Mesendoderm (in vitro differentiated cells): ENCODE results near the gene PALD1.

ENCODE experiments used
- DNase-seq: peaks from one replicate; pipeline ENCODE4 v3.0.0; 2013
- H2AK5ac ChIP-seq: 2 replicates; pipeline ENCODE4 v1.6.1; 2013; ENCODE audit warnings: low read length, inconsistent platforms
- H2BK120ac ChIP-seq: 2 replicates; pipeline ENCODE4 v1.6.1; 2013; ENCODE audit warnings: low read depth, mild to moderate bottlenecking, low read length, moderate library complexity, mixed read lengths
- H2BK15ac ChIP-seq: replicated peaks from 2 replicates; pipeline ENCODE4 v1.6.1; 2013; ENCODE audit warnings: low read depth, mild to moderate bottlenecking, moderate library complexity
- H2BK5ac ChIP-seq: 2 replicates; pipeline ENCODE4 v1.6.1; 2013; ENCODE audit warnings: low read length, inconsistent platforms
- H3K18ac ChIP-seq: 2 replicates; pipeline ENCODE4 v1.6.1; 2013; ENCODE audit warnings: mild to moderate bottlenecking, low read length, mixed read lengths
- H3K23ac ChIP-seq: one replicate; pipeline ENCODE4 v1.6.1; 2013; ENCODE audit warnings: low read length
- H3K27ac ChIP-seq: 2 replicates; pipeline ENCODE4 v1.5.1; 2013; ENCODE audit warnings: low read depth, mild to moderate bottlenecking, inconsistent platforms, low read length, moderate library complexity
- H3K27me3 ChIP-seq: 2 replicates; pipeline ENCODE4 v1.6.1; 2013; ENCODE audit warnings: low read length, control low read depth, mild to moderate bottlenecking, inconsistent platforms; ENCODE audit not compliant: insufficient read depth, poor library complexity
- H3K36me3 ChIP-seq: 2 replicates; pipeline ENCODE4 v1.6.1; 2013; ENCODE audit warnings: low read length, inconsistent platforms; ENCODE audit not compliant: control insufficient read depth, insufficient read depth
- H3K4ac ChIP-seq: one replicate; pipeline ENCODE4 v1.6.1; 2013; ENCODE audit warnings: low read depth, mild to moderate bottlenecking, low read length, moderate library complexity
- H3K4me1 ChIP-seq: 2 replicates; pipeline ENCODE4 v1.6.1; 2013; ENCODE audit warnings: low read depth, low read length, inconsistent platforms; ENCODE audit not compliant: control insufficient read depth
- H3K4me2 ChIP-seq: 2 replicates; pipeline ENCODE4 v1.6.1; 2013; ENCODE audit warnings: low read length
- H3K4me3 ChIP-seq: 2 replicates; pipeline ENCODE4 v1.5.1; 2013; ENCODE audit warnings: mild to moderate bottlenecking, low read length
- H3K56ac ChIP-seq: one replicate; pipeline ENCODE4 v1.6.1; 2013; ENCODE audit warnings: low read length
- H3K79me1 ChIP-seq: 2 replicates; pipeline ENCODE4 v1.6.1; 2013; ENCODE audit warnings: low read length, inconsistent platforms
- H3K79me2 ChIP-seq: 2 replicates; pipeline ENCODE4 v1.6.1; 2013; ENCODE audit warnings: mild to moderate bottlenecking, low read length; ENCODE audit not compliant: control insufficient read depth, insufficient read depth
- H3K9ac ChIP-seq: 2 replicates; pipeline ENCODE4 v1.6.1; 2013; ENCODE audit warnings: low read length, inconsistent platforms
- H4K5ac ChIP-seq: one replicate; pipeline ENCODE4 v1.6.1; 2013; ENCODE audit warnings: low read length
- H4K8ac ChIP-seq: one replicate; pipeline ENCODE4 v1.6.1; 2013; ENCODE audit warnings: low read depth, mild to moderate bottlenecking, control low read depth, low read length, moderate library complexity
- WGBS: extraction: QIAGEN DNeasy Blood & Tissue Kit; methylation state at CpG from one replicate; pipeline ENCODE4 v1.1.7; 2013; ENCODE audit warnings: low lambda C conversion rate, missing lambda C conversion rate; ENCODE audit not compliant: insufficient coverage; ENCODE audit errors: extremely low coverage; 5-methylcytosine and 5-hydroxymethylcytosine counted together

PALD1 gene

GRCh38 chr10:70500812-70501301 is 22.3 kb downstream of the PALD1 start:
- Histone ChIP-seq H3K27ac (no peak overlapping the region), H2AK5ac (no peak overlapping the region), H3K27me3 (no peaks in the 10 kb centered on the region), H3K36me3 (no peaks in the 10 kb centered on the region), H2BK15ac (no peak overlapping the region), H4K5ac (no peak overlapping the region), H4K8ac (no peak overlapping the region), H3K4ac (no peak overlapping the region), H3K79me1 (peaks cover 19% of the 10 kb centered on the region), H3K23ac (no peak overlapping the region), H3K4me2 (no peak overlapping the region), H3K18ac (no peak overlapping the region), H3K56ac (peak overlapping the region; percentile 57), H2BK120ac (no peak overlapping the region), H3K79me2 (peaks cover 4% of the 10 kb centered on the region), H2BK5ac (no peak overlapping the region), H3K4me3 (no peak overlapping the region), H3K9ac (no peak overlapping the region), H3K4me1 (peaks cover 11% of the 10 kb centered on the region)
- DNase-seq: peak; percentile 84
- WGBS: no CpG with 5 or more reads among the region's 4 CpGs

- Histone ChIP-seq H3K27ac (no peak overlapping the region), H3K79me2 (no peaks in the 10 kb centered on the region), H3K4me1 (peaks cover 7% of the 10 kb centered on the region), H4K8ac (no peak overlapping the region), H2BK120ac (no peak overlapping the region), H3K4ac (no peak overlapping the region), H2BK5ac (no peak overlapping the region), H3K18ac (no peak overlapping the region), H3K36me3 (no peaks in the 10 kb centered on the region), H3K4me2 (no peak overlapping the region), H3K56ac (no peak overlapping the region), H3K4me3 (no peak overlapping the region), H3K27me3 (no peaks in the 10 kb centered on the region), H2AK5ac (no peak overlapping the region), H3K9ac (no peak overlapping the region), H3K23ac (no peak overlapping the region), H4K5ac (no peak overlapping the region), H3K79me1 (peaks cover 16% of the 10 kb centered on the region), H2BK15ac (no peak overlapping the region)
- DNase-seq: no peak
- WGBS: no CpG with 5 or more reads among the region's 3 CpGs
Observed at GRCh38 chr10:70502406-70502805, 23.8 kb downstream of the PALD1 start.

GRCh38 chr10:70503776-70504175 is 25.2 kb downstream of the PALD1 start:
- Histone ChIP-seq H2BK15ac (no peak overlapping the region), H2BK120ac (no peak overlapping the region), H2BK5ac (no peak overlapping the region), H3K79me1 (peaks cover 18% of the 10 kb centered on the region), H3K36me3 (no peaks in the 10 kb centered on the region), H3K23ac (no peak overlapping the region), H3K27me3 (no peaks in the 10 kb centered on the region), H4K5ac (no peak overlapping the region), H3K4ac (no peak overlapping the region), H3K9ac (no peak overlapping the region), H3K56ac (no peak overlapping the region), H3K79me2 (no peaks in the 10 kb centered on the region), H3K4me2 (no peak overlapping the region), H4K8ac (no peak overlapping the region), H2AK5ac (no peak overlapping the region), H3K18ac (no peak overlapping the region), H3K4me3 (no peak overlapping the region), H3K27ac (no peak overlapping the region), H3K4me1 (peaks cover 7% of the 10 kb centered on the region)
- WGBS: no CpG with 5 or more reads among the region's 7 CpGs
- no peak for DNase-seq

GRCh38 chr10:70504521-70505358 is 26.2 kb downstream of the PALD1 start:
- H3K27ac ChIP-seq: no peak overlapping the region
- H3K18ac ChIP-seq: no peak overlapping the region
- no peak overlapping the region for H2BK15ac ChIP-seq
- DNase-seq: no peak
- WGBS: no CpG with 5 or more reads among the region's 12 CpGs
- no peak overlapping the region for H3K4me3 ChIP-seq
- no peak overlapping the region for H3K23ac ChIP-seq
- no peaks in the 10 kb centered on the region for H3K36me3 ChIP-seq
- H3K27me3 ChIP-seq: no peaks in the 10 kb centered on the region
- H2BK5ac ChIP-seq: no peak overlapping the region
- H4K8ac ChIP-seq: no peak overlapping the region
- peaks cover 22% of the 10 kb centered on the region for H3K79me1 ChIP-seq
- no peak overlapping the region for H3K9ac ChIP-seq
- no peak overlapping the region for H2BK120ac ChIP-seq
- H3K4me2 ChIP-seq: no peak overlapping the region
- H3K4me1 ChIP-seq: peaks cover 7% of the 10 kb centered on the region
- H3K4ac ChIP-seq: no peak overlapping the region
- H2AK5ac ChIP-seq: no peak overlapping the region
- H3K56ac ChIP-seq: no peak overlapping the region
- H4K5ac ChIP-seq: no peak overlapping the region
- H3K79me2 ChIP-seq: no peaks in the 10 kb centered on the region

- DNase-seq: no peak
- Histone ChIP-seq H2AK5ac (no peak overlapping the region), H3K27me3 (no peaks in the 10 kb centered on the region), H3K9ac (no peak overlapping the region), H3K4me2 (no peak overlapping the region), H4K8ac (no peak overlapping the region), H2BK15ac (no peak overlapping the region), H4K5ac (no peak overlapping the region), H2BK5ac (no peak overlapping the region), H3K56ac (peak overlapping the region; percentile 7), H3K27ac (no peak overlapping the region), H3K4ac (no peak overlapping the region), H3K18ac (no peak overlapping the region), H3K36me3 (no peaks in the 10 kb centered on the region), H2BK120ac (no peak overlapping the region), H3K23ac (no peak overlapping the region), H3K4me3 (no peak overlapping the region), H3K79me1 (peaks cover 18% of the 10 kb centered on the region), H3K4me1 (peaks cover 6% of the 10 kb centered on the region), H3K79me2 (no peaks in the 10 kb centered on the region)
- WGBS: no CpG with 5 or more reads among the region's 9 CpGs
Observed at GRCh38 chr10:70505908-70506307, 27.3 kb downstream of the PALD1 start.
